Astrocyte (in vitro differentiated cells and primary cell): ENCODE data around the gene MYO1C. TPM values are rescaled to one million over a fixed set of nuclear protein-coding genes. Genes with fewer than 3 reads are reported as not detected.
A peak's percentile ranks its signal among the peaks of the same experiment; 100 is the strongest.
"Not testable (repeated sequence)": the region's sequence is repeated elsewhere in the genome, so short reads cannot be mapped to it uniquely, and the experiment has no call there.

Source experiments
- DNase-seq: peaks from one replicate; pipeline ENCODE4 v3.0.0-alpha.2; 2010; ENCODE audit warnings: low read depth
- FAIRE-seq: peaks from 2 replicates; lab custom pipeline; 2011; peaks lifted over from hg19 to GRCh38; lab: Jason Lieb, UNC
- H2AFZ ChIP-seq: 2 replicates; pipeline ENCODE4 v1.6.0; 2012; ENCODE audit warnings: low read depth, low read length, inconsistent platforms
- H3K27ac ChIP-seq: 2 replicates; pipeline ENCODE4 v1.5.1; 2011; ENCODE audit warnings: low read depth, low read length, inconsistent platforms
- H3K27me3 ChIP-seq: 2 replicates; pipeline ENCODE4 v1.6.0; 2011; ENCODE audit warnings: low read length, inconsistent platforms; ENCODE audit not compliant: insufficient read depth
- H3K36me3 ChIP-seq: 2 replicates; pipeline ENCODE4 v1.5.1; 2011; ENCODE audit warnings: low read length, inconsistent platforms; ENCODE audit not compliant: insufficient read depth
- H3K4me1 ChIP-seq: 2 replicates; pipeline ENCODE4 v1.5.1; 2011; ENCODE audit warnings: low read length, inconsistent platforms; ENCODE audit not compliant: insufficient read depth
- H3K4me2 ChIP-seq: 2 replicates; pipeline ENCODE4 v1.6.0; 2012; ENCODE audit warnings: low read length, inconsistent platforms
- H3K4me3 ChIP-seq: 2 replicates; pipeline ENCODE4 v1.5.1; 2011; ENCODE audit warnings: low read depth, mild to moderate bottlenecking, low read length, inconsistent platforms; ENCODE audit not compliant: insufficient read depth
- H3K79me2 ChIP-seq: 2 replicates; pipeline ENCODE4 v1.6.0; 2012; ENCODE audit warnings: mild to moderate bottlenecking, low read length, inconsistent platforms; ENCODE audit not compliant: insufficient read depth
- H3K9ac ChIP-seq: 2 replicates; pipeline ENCODE4 v1.6.0; 2012; ENCODE audit warnings: mild to moderate bottlenecking, low read length, inconsistent platforms
- H3K9me3 ChIP-seq: 2 replicates; pipeline ENCODE4 v1.5.1; 2012; ENCODE audit warnings: low read depth, mild to moderate bottlenecking, low read length, inconsistent platforms; ENCODE audit not compliant: insufficient read depth
- H4K20me1 ChIP-seq: 2 replicates; pipeline ENCODE4 v1.6.0; 2012; ENCODE audit warnings: low read length, inconsistent platforms; ENCODE audit not compliant: insufficient read depth
- H3K27ac Mint-ChIP-seq: one replicate; pipeline ENCODE4 v1.8.0; 2021; ENCODE audit warnings: mild to moderate bottlenecking, mixed read lengths; ENCODE audit not compliant: unreplicated experiment
- H3K27me3 Mint-ChIP-seq: one replicate; pipeline ENCODE4 v1.8.0; 2021; ENCODE audit warnings: low read depth, mixed read lengths; ENCODE audit not compliant: unreplicated experiment
- H3K36me3 Mint-ChIP-seq: one replicate; pipeline ENCODE4 v1.8.0; 2021; ENCODE audit warnings: low read depth, mixed read lengths; ENCODE audit not compliant: unreplicated experiment
- H3K4me1 Mint-ChIP-seq: one replicate; pipeline ENCODE4 v1.8.0; 2021; ENCODE audit warnings: low read depth, mixed read lengths; ENCODE audit not compliant: unreplicated experiment
- H3K4me3 Mint-ChIP-seq: one replicate; pipeline ENCODE4 v1.8.0; 2021; ENCODE audit warnings: mild to moderate bottlenecking, moderate library complexity, mixed read lengths; ENCODE audit not compliant: unreplicated experiment
- H3K9me3 Mint-ChIP-seq: one replicate; pipeline ENCODE4 v1.8.0; 2021; ENCODE audit warnings: mild to moderate bottlenecking, mixed read lengths; ENCODE audit not compliant: unreplicated experiment
- EZH2 ChIP-seq: IDR thresholded peaks from 2 replicates; pipeline ENCODE4 v1.6.1; 2012; ENCODE audit warnings: mild to moderate bottlenecking, low read length, inconsistent platforms; ENCODE audit not compliant: insufficient read depth
- total RNA-seq: library from RNA; stranded (reverse); gene quantifications from 2 replicates; pipeline ENCODE4 v1.2.1, GENCODE V29; 2021
- TF ChIP-seq, protein P1 (sequence below): IDR thresholded peaks from 2 replicates; pipeline ENCODE4 v1.5.1; 2011; ENCODE audit warnings: low read depth, mild to moderate bottlenecking, inconsistent platforms, low read length, moderate library complexity; ENCODE audit not compliant: insufficient read depth

MYO1C gene
- total RNA-seq, 1 donor from 2014 or later, result 132 TPM

DNA sequence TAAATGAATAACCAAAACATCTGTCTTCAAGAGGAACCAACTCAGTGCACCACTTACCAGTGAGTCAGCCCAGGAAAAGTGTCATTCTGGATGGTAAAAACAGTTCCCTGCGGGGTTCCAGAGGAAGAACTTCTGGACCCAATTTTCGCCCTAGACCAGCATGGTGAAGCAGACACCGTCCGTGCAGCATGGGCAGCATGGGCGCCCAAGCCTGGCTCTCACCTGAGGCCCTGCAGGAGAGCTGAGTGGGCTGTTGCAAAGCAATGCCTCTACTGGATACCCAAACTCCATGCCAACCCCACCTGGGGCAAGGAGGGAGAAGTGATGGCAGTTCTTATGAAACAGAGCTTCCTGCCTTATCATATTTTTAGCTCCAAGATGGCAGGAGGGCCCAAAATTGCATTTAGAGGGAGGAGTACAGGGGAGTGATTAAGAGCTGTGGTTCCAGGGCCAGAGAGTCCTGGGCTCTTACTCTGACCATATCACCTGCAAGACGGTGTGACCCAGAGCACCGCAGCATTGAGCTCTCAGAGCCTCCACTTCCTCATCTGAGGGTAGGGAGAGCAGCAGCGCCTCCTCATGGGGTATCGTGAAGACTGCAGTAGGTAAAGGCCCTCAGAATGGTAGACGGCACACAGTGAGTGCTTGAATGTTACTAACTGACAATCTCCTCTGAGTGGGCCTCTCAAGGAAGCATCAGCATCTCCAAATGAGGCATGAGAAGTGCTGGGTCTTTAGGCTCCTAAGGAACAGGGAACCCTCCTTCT lies 40.5 kb upstream of the MYO1C start:
- Histone ChIP-seq H4K20me1 (peaks cover 12% of the 10 kb centered on the region), H3K9ac (no peak overlapping the region), H3K27ac (no peak overlapping the region), H2AFZ (no peak overlapping the region), H3K9me3 (no peaks in the 10 kb centered on the region), H3K27me3 (no peaks in the 10 kb centered on the region), H3K4me2 (no peak overlapping the region), H3K4me3 (no peak overlapping the region), H3K4me1 (no peaks in the 10 kb centered on the region), H3K36me3 (peaks cover 26% of the 10 kb centered on the region), H3K79me2 (no peaks in the 10 kb centered on the region)
- Mint-ChIP-seq H3K4me3 (no peak overlapping the region), H3K27ac (no peak overlapping the region), H3K9me3 (no peaks in the 10 kb centered on the region), H3K27me3 (no peaks in the 10 kb centered on the region), H3K36me3 (peaks cover 17% of the 10 kb centered on the region), H3K4me1 (peaks cover 4% of the 10 kb centered on the region)
- FAIRE-seq (no peak), DNase-seq (no peak)
- TF ChIP-seq EZH2, result no peak
- TF ChIP-seq, protein P1, sequence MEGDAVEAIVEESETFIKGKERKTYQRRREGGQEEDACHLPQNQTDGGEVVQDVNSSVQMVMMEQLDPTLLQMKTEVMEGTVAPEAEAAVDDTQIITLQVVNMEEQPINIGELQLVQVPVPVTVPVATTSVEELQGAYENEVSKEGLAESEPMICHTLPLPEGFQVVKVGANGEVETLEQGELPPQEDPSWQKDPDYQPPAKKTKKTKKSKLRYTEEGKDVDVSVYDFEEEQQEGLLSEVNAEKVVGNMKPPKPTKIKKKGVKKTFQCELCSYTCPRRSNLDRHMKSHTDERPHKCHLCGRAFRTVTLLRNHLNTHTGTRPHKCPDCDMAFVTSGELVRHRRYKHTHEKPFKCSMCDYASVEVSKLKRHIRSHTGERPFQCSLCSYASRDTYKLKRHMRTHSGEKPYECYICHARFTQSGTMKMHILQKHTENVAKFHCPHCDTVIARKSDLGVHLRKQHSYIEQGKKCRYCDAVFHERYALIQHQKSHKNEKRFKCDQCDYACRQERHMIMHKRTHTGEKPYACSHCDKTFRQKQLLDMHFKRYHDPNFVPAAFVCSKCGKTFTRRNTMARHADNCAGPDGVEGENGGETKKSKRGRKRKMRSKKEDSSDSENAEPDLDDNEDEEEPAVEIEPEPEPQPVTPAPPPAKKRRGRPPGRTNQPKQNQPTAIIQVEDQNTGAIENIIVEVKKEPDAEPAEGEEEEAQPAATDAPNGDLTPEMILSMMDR, result peak; percentile 6

DNA sequence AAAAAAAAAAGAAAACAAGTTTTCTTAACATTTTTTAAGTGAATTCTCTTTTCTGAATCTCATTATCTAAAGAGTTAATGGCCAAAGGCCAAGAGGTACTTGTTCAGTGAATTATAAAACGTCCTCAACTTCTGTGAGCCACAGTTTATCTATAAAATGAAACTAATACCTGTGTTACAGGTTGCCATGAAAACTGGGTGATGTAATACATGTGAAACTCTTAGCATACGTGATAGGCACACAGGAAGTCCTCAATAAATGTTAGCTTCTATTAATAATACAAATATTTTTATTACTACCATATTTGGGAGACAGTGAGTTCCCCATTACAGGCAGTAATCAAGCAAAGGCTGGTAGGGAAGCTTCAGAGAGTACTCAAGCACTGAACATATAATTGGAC lies 37.4 kb upstream of the MYO1C start:
- H3K27me3 Mint-ChIP-seq, result no peaks in the 10 kb centered on the region
- Histone ChIP-seq H4K20me1 (peaks cover 12% of the 10 kb centered on the region), H3K9me3 (no peaks in the 10 kb centered on the region), H3K4me1 (no peaks in the 10 kb centered on the region), H3K27ac (no peak overlapping the region), H3K4me2 (no peak overlapping the region), H3K36me3 (peaks cover 23% of the 10 kb centered on the region), H3K4me3 (no peak overlapping the region), H3K27me3 (no peaks in the 10 kb centered on the region), H3K9ac (no peak overlapping the region), H2AFZ (no peak overlapping the region), H3K79me2 (no peaks in the 10 kb centered on the region)
- no peaks in the 10 kb centered on the region for H3K9me3 Mint-ChIP-seq
- no peak for FAIRE-seq
- H3K4me1 Mint-ChIP-seq, result peaks cover 4% of the 10 kb centered on the region
- no peak for DNase-seq
- TF ChIP-seq, protein P1, result no peak
- no peak for TF ChIP-seq EZH2
- peaks cover 16% of the 10 kb centered on the region for H3K36me3 Mint-ChIP-seq
- no peak overlapping the region for H3K4me3 Mint-ChIP-seq
- no peak overlapping the region for H3K27ac Mint-ChIP-seq

DNA sequence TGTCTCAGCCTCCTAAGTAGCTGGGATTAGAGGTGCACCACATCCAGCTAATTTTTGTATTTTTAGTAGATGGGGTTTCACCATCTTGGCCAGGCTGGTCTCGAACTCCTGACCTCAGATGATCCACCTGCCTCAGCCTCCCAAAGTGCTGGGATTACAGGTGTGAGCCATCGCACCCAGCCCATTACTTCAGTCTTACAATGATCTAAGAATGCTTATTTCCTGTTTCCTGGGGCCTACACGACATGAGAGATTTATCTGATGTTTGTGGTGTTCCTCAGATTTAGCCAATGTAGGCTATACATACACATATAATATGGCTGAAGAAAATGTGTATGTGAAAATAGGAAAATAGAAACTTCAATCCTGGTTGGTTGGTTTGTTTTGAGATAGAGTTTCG lies 34.4 kb upstream of the MYO1C start:
- H3K27me3 Mint-ChIP-seq, H3K9me3 Mint-ChIP-seq, H3K4me1 Mint-ChIP-seq, H3K27me3 ChIP-seq, H3K27ac Mint-ChIP-seq, H3K4me1 ChIP-seq, H3K9me3 ChIP-seq, H3K9ac ChIP-seq, H3K27ac ChIP-seq, H3K4me3 ChIP-seq, H2AFZ ChIP-seq, FAIRE-seq, H3K4me2 ChIP-seq, H4K20me1 ChIP-seq, H3K36me3 ChIP-seq, H3K4me3 Mint-ChIP-seq, H3K79me2 ChIP-seq, DNase-seq: not testable (repeated sequence)
- H3K36me3 Mint-ChIP-seq, result peaks cover 13% of the 10 kb centered on the region
